GM19463 (cell line): ENCODE results near the gene KRTAP13-4.

Experiments
- ATAC-seq: cut with Tn5 transposase; IDR thresholded peaks from one replicate; pipeline ENCODE4 v1.9.1; 2021; ENCODE audit warnings: mild to moderate bottlenecking, moderate library complexity; ENCODE audit not compliant: unreplicated experiment

KRTAP13-4 gene

GRCh38 chr21:30430170-30430655 lies at the start of gene KRTAP13-4:
TSS of gene KRTAP13-4 (plus strand) at chr21:30430220. CDS start at chr21:30430276, 56 bp downstream.
- ATAC-seq, result no peak

- ATAC-seq, result no peak
Observed at GRCh38 chr21:30382201-30382600, 47.8 kb upstream of the KRTAP13-4 start.

- no peak for ATAC-seq
Observed at GRCh38 chr21:30391492-30392025, 38.5 kb upstream of the KRTAP13-4 start.

GRCh38 chr21:30395731-30396130 lies 34.3 kb upstream of the KRTAP13-4 start, which contains the start of gene KRTAP13-1:
TSS of gene KRTAP13-1 (plus strand) at chr21:30396031. CDS start at chr21:30396087, 56 bp downstream.
- no peak for ATAC-seq

GRCh38 chr21:30408782-30409494 lies 21.1 kb upstream of the KRTAP13-4 start:
- ATAC-seq, result no peak

- ATAC-seq, result no peak
Observed at GRCh38 chr21:30415993-30416392, 14.0 kb upstream of the KRTAP13-4 start.

GRCh38 chr21:30425826-30426225 lies 4.2 kb upstream of the KRTAP13-4 start, which contains the start of gene KRTAP13-3:
TSS of gene KRTAP13-3 (minus strand) at chr21:30425926. CDS start at chr21:30425912, 14 bp downstream.
- ATAC-seq, result no peak

- no peak for ATAC-seq
Observed at GRCh38 chr21:30426731-30427130, 3.3 kb upstream of the KRTAP13-4 start.

- ATAC-seq, result peak; percentile 61
Observed at GRCh38 chr21:30434033-30434631, 4.1 kb downstream of the KRTAP13-4 start.

- no peak for ATAC-seq
Observed at GRCh38 chr21:30437010-30437565, 7.1 kb downstream of the KRTAP13-4 start.

GRCh38 chr21:30439975-30440374 lies 10.0 kb downstream of the KRTAP13-4 start, which contains the start of gene KRTAP15-1:
TSS of gene KRTAP15-1 (plus strand) at chr21:30440275. CDS start at chr21:30440328, 53 bp downstream.
- no peak for ATAC-seq

GRCh38 chr21:30443226-30443625 lies 13.2 kb downstream of the KRTAP13-4 start:
- ATAC-seq, result no peak

GRCh38 chr21:30444204-30444603 lies 14.2 kb downstream of the KRTAP13-4 start:
- ATAC-seq, result no peak

- no peak for ATAC-seq
Observed at GRCh38 chr21:30447056-30447455, 17.0 kb downstream of the KRTAP13-4 start.

- no peak for ATAC-seq
Observed at GRCh38 chr21:30448514-30448913, 18.5 kb downstream of the KRTAP13-4 start.

- ATAC-seq, result no peak
Observed at GRCh38 chr21:30463713-30464112, 33.7 kb downstream of the KRTAP13-4 start.

GRCh38 chr21:30468900-30469714 lies 39.1 kb downstream of the KRTAP13-4 start:
- no peak for ATAC-seq

GRCh38 chr21:30478004-30478403 lies 48.0 kb downstream of the KRTAP13-4 start:
- no peak for ATAC-seq

GRCh38 chr21:30479259-30479658 lies 49.2 kb downstream of the KRTAP13-4 start:
- no peak for ATAC-seq

GRCh38 chr21:30480145-30480544 lies 50.1 kb downstream of the KRTAP13-4 start, which contains the start of gene KRTAP19-1:
TSS of gene KRTAP19-1 (minus strand) at chr21:30480367. CDS start at chr21:30480317, 50 bp downstream.
- no peak for ATAC-seq
